ENCODE data around the gene HCRTR1. TPM values are rescaled to one million over a fixed set of nuclear protein-coding genes. Genes with fewer than 3 reads are reported as not detected.
A peak's percentile ranks its signal among the peaks of the same experiment; 100 is the strongest.

The HCRTR1 gene
- total and polyA plus RNA-seq, 5 donors from 2014 or later = not detected

DNA sequence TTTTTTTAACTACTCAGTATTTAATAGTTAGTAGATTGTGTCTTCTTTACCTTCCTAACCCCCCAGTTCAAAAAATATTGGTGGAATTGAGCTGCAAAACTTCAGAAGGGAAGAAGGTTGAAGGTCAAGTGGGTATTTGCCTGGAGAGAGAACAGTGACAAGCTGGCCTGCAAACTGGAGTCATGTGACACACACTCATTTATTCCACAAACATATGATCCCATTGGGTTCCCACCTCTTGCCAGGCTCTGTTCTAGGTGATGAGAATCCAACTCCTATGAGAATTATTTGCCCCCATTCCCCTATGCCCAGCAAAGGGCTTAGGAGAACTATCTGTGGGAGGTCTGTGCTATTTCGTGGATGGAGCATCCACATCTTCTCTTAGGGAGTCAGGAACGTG, 30.7 kb downstream of the HCRTR1 start:
- Histone ChIP-seq H3K4me3 (ENCODE audit: low read depth, low read length) (no peak overlapping the region), H3K27ac (ENCODE audit: insufficient read depth, low read length, poor library complexity, severe bottlenecking) (no peak overlapping the region), H3K4me1 (ENCODE audit: control insufficient read depth, insufficient read depth, low read length, poor library complexity, severe bottlenecking) (peaks cover 19% of the 10 kb centered on the region), H3K27me3 (ENCODE audit: control insufficient read depth, insufficient read depth, low read length) (no peaks in the 10 kb centered on the region), H3K36me3 (ENCODE audit: control insufficient read depth, insufficient read depth, low read length) (no peaks in the 10 kb centered on the region), H3K9me3 (ENCODE audit: control insufficient read depth in 2 of 2, low read length in 2 of 2) (no peaks in the 10 kb centered on the region)
- DNase-seq (no peak), ATAC-seq (ENCODE audit: low read depth in 2 of 2) (no peak)
- Mint-ChIP-seq H3K27me3 (peaks cover 8% of the 10 kb centered on the region), H3K27ac (no peak overlapping the region), H3K4me3 (peak overlapping the region in 1 of 4 donors; percentile 4), H3K9me3 (peaks cover 0 to 9% (median 0%) of the 10 kb centered on the region in 7 donors), H3K36me3 (no peaks in the 10 kb centered on the region), H3K4me1 (peaks cover 10 to 38% (median 25%) of the 10 kb centered on the region in 4 donors)

DNA sequence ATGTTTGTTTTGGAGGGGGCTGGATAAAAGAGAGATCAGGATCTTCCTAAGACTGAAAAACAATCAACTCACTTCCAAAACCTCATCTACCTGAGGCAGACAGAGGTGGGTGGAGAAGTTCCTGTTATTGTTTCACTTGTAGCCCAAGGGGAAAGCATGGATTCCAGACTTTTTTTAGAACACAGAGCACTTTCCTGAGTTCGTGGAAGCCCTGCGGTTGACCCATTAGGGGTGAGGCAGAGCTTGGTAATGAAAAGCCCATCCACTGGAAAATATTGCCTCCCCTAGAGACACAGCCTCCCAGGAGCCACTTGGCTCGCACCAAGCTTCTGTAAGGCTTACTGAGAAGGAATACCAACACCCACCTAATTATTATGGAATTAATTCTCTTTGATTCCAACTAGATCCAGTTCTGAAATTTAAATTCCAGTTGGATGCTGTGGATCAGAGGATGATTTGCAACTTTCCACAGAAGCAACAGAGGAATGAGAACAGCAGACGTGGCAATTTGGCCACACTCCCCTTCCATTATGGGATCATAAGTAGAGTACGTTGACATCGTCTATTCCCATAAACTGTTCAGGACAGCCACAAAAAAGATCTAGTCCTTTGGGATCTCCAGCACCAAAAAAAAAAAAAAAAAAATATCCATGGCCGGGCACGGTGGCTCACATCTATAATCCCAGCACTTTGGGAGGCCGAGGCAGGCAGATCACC, 31.3 kb downstream of the HCRTR1 start:
- Histone ChIP-seq H3K27me3 (ENCODE audit: control insufficient read depth, insufficient read depth, low read length) (no peaks in the 10 kb centered on the region), H3K4me1 (ENCODE audit: control insufficient read depth, insufficient read depth, low read length, poor library complexity, severe bottlenecking) (peaks cover 12% of the 10 kb centered on the region), H3K36me3 (ENCODE audit: control insufficient read depth, insufficient read depth, low read length) (no peaks in the 10 kb centered on the region), H3K27ac (ENCODE audit: insufficient read depth, low read length, poor library complexity, severe bottlenecking) (no peak overlapping the region), H3K4me3 (ENCODE audit: low read depth, low read length) (no peak overlapping the region), H3K9me3 (ENCODE audit: control insufficient read depth in 2 of 2, low read length in 2 of 2) (no peaks in the 10 kb centered on the region)
- no peak overlapping the region for H3K27ac Mint-ChIP-seq
- H3K4me3 Mint-ChIP-seq = peak overlapping the region in 1 of 4 donors; percentile 4
- peaks cover 0 to 9% (median 0%) of the 10 kb centered on the region in 7 donors for H3K9me3 Mint-ChIP-seq
- H3K27me3 Mint-ChIP-seq = peaks cover 8% of the 10 kb centered on the region
- ATAC-seq (ENCODE audit: low read depth in 2 of 2) (no peak), DNase-seq (no peak)
- H3K4me1 Mint-ChIP-seq = peaks cover 10 to 32% (median 19%) of the 10 kb centered on the region in 4 donors
- no peaks in the 10 kb centered on the region for H3K36me3 Mint-ChIP-seq

GRCh38 chr1:31650161-31651088, 32.9 kb downstream of the HCRTR1 start:
- Mint-ChIP-seq H3K4me3 (peak overlapping the region in 1 of 4 donors; percentile 74), H3K27ac (peak overlapping the region in 1 of 3 donors; percentile 53), H3K4me1 (peaks cover 6 to 16% (median 13%) of the 10 kb centered on the region in 4 donors), H3K36me3 (no peaks in the 10 kb centered on the region), H3K27me3 (no peaks in the 10 kb centered on the region), H3K9me3 (peaks cover 0 to 9% (median 0%) of the 10 kb centered on the region in 7 donors)
- DNase-seq = no peak
- Histone ChIP-seq H3K27me3 (ENCODE audit: control insufficient read depth, insufficient read depth, low read length) (no peaks in the 10 kb centered on the region), H3K27ac (ENCODE audit: insufficient read depth, low read length, poor library complexity, severe bottlenecking) (no peak overlapping the region), H3K4me1 (ENCODE audit: control insufficient read depth, insufficient read depth, low read length, poor library complexity, severe bottlenecking) (peaks cover 5% of the 10 kb centered on the region), H3K36me3 (ENCODE audit: control insufficient read depth, insufficient read depth, low read length) (no peaks in the 10 kb centered on the region), H3K9me3 (ENCODE audit: control insufficient read depth in 2 of 2, low read length in 2 of 2) (no peaks in the 10 kb centered on the region), H3K4me3 (ENCODE audit: low read depth, low read length) (no peak overlapping the region)
- no peak for ATAC-seq (ENCODE audit: low read depth in 2 of 2)

DNA sequence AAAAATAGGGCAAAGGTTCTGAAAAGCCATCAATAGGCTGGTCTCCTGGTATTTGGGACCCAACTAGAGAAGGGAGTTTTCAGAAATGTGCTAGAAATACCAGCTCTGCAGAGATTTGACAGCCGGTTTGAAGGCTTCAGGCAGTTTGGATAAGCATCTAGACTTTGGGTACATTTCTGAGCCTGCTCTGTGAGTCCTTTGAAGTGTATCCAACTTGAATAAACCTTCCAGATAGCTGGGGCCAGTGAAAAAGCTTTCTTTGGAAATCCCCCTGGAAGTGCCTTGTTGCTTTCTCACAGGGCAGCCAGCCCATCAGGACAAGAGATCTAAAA, 33.6 kb downstream of the HCRTR1 start:
- Histone ChIP-seq H3K27me3 (ENCODE audit: control insufficient read depth, insufficient read depth, low read length) (no peaks in the 10 kb centered on the region), H3K4me3 (ENCODE audit: low read depth, low read length) (no peak overlapping the region), H3K27ac (ENCODE audit: insufficient read depth, low read length, poor library complexity, severe bottlenecking) (no peak overlapping the region), H3K9me3 (ENCODE audit: control insufficient read depth in 2 of 2, low read length in 2 of 2) (no peaks in the 10 kb centered on the region), H3K36me3 (ENCODE audit: control insufficient read depth, insufficient read depth, low read length) (no peaks in the 10 kb centered on the region), H3K4me1 (ENCODE audit: control insufficient read depth, insufficient read depth, low read length, poor library complexity, severe bottlenecking) (no peaks in the 10 kb centered on the region)
- Mint-ChIP-seq H3K9me3 (peaks cover 0 to 9% (median 0%) of the 10 kb centered on the region in 7 donors), H3K36me3 (no peaks in the 10 kb centered on the region), H3K27me3 (no peaks in the 10 kb centered on the region), H3K4me3 (peak overlapping the region in 1 of 4 donors; percentile 22), H3K27ac (peak overlapping the region in 1 of 3 donors; percentile 45), H3K4me1 (peaks cover 0 to 11% (median 10%) of the 10 kb centered on the region in 4 donors)
- no peak for DNase-seq
- no peak for ATAC-seq (ENCODE audit: low read depth in 2 of 2)

- ATAC-seq (ENCODE audit: low read depth in 2 of 2) (no peak), DNase-seq (no peak)
- no peak overlapping the region for H3K4me3 Mint-ChIP-seq
- peaks cover 0 to 6% (median 0%) of the 10 kb centered on the region in 7 donors for H3K9me3 Mint-ChIP-seq
- no peak overlapping the region for H3K4me3 ChIP-seq (ENCODE audit: low read depth, low read length)
- H3K27me3 ChIP-seq (ENCODE audit: control insufficient read depth, insufficient read depth, low read length) = no peaks in the 10 kb centered on the region
- no peaks in the 10 kb centered on the region for H3K9me3 ChIP-seq (ENCODE audit: control insufficient read depth in 2 of 2, low read length in 2 of 2)
- no peaks in the 10 kb centered on the region for H3K4me1 ChIP-seq (ENCODE audit: control insufficient read depth, insufficient read depth, low read length, poor library complexity, severe bottlenecking)
- no peaks in the 10 kb centered on the region for H3K27me3 Mint-ChIP-seq
- no peak overlapping the region for H3K27ac ChIP-seq (ENCODE audit: insufficient read depth, low read length, poor library complexity, severe bottlenecking)
- H3K27ac Mint-ChIP-seq = peak overlapping the region in 1 of 3 donors; percentile 50
- H3K4me1 Mint-ChIP-seq = peaks cover 0 to 11% (median 6%) of the 10 kb centered on the region in 4 donors
- H3K36me3 ChIP-seq (ENCODE audit: control insufficient read depth, insufficient read depth, low read length) = no peaks in the 10 kb centered on the region
- H3K36me3 Mint-ChIP-seq = no peaks in the 10 kb centered on the region
Measured at GRCh38 chr1:31651766-31652165, 34.3 kb downstream of the HCRTR1 start.

DNA sequence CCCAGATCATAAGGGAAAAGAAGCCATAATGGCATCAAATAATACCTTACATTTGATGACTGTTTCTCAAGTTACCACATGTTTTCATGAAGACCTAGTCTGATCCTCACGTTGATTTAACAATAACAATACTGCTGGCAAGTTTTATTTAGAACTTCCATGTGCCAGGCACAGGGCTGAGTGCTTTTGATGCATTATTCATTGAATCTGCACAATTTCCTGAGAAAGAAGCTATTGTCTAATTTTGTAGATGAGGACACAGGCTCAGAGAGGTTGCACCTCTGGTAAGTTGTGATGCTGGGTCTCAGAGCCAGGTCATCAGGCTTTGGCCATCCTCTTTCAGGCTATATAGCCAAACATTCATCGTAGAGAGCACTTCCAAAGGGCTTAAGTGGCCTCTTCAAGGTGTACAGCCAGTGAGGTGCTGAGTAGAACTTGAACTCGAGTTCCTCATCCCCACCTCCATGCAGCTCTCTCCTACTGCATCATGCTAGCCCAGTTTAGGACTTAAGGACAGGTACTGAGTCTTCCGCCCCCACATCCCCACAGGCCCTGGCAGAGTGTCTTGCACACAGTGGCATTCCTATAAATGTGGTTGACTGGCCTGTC, 35.5 kb downstream of the HCRTR1 start:
- Histone ChIP-seq H3K36me3 (ENCODE audit: control insufficient read depth, insufficient read depth, low read length) (no peaks in the 10 kb centered on the region), H3K4me3 (ENCODE audit: low read depth, low read length) (no peak overlapping the region), H3K9me3 (ENCODE audit: control insufficient read depth in 2 of 2, low read length in 2 of 2) (no peaks in the 10 kb centered on the region), H3K27me3 (ENCODE audit: control insufficient read depth, insufficient read depth, low read length) (no peaks in the 10 kb centered on the region), H3K4me1 (ENCODE audit: control insufficient read depth, insufficient read depth, low read length, poor library complexity, severe bottlenecking) (no peaks in the 10 kb centered on the region), H3K27ac (ENCODE audit: insufficient read depth, low read length, poor library complexity, severe bottlenecking) (no peak overlapping the region)
- no peaks in the 10 kb centered on the region for H3K36me3 Mint-ChIP-seq
- no peak overlapping the region for H3K4me3 Mint-ChIP-seq
- H3K9me3 Mint-ChIP-seq = no peaks in the 10 kb centered on the region
- H3K4me1 Mint-ChIP-seq = peaks cover 0 to 4% (median 0%) of the 10 kb centered on the region in 4 donors
- H3K27ac Mint-ChIP-seq = no peak overlapping the region
- no peaks in the 10 kb centered on the region for H3K27me3 Mint-ChIP-seq
- no peak for ATAC-seq (ENCODE audit: low read depth in 2 of 2)
- no peak for DNase-seq

DNA sequence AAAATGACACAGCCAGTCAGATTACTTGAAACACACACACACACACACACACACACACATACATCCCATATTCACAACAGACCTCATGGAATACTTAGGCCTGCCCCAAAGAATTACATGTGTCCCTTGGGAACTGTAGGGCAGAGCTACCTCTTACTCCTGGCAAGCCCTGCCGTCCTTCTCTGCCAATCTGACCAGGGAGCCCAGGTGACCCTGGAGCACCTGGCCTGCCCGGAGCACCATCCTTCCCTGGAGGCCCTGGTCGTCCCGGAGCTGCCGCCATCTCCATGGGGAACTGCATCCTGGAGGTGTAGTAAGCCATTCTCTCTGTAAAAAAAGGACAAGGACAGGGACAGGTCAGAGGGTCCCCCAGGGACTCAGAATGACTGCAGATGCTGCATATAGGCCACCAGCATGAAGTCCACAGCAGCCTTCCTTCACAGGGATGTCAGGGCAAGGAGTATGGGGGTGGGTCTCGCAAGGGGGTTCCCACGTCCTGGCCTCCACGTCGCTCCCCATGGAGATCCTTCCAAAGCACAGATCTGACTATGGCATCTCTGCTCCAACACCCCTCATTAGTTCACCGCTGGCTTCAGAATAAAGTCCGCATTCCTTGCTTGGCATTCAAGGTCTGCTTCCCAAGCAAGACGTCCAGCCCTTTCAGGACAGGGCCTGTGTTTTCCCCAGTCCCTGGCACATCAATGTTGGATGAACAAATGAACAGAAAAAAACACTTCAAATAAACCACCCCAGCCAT, 36.4 kb downstream of the HCRTR1 start:
- H3K36me3 ChIP-seq (ENCODE audit: control insufficient read depth, insufficient read depth, low read length) = no peaks in the 10 kb centered on the region
- no peaks in the 10 kb centered on the region for H3K27me3 ChIP-seq (ENCODE audit: control insufficient read depth, insufficient read depth, low read length)
- no peaks in the 10 kb centered on the region for H3K27me3 Mint-ChIP-seq
- H3K36me3 Mint-ChIP-seq = no peaks in the 10 kb centered on the region
- ATAC-seq (ENCODE audit: low read depth in 2 of 2) = no peak
- H3K4me1 Mint-ChIP-seq = peaks cover 0 to 4% (median 0%) of the 10 kb centered on the region in 4 donors
- H3K4me1 ChIP-seq (ENCODE audit: control insufficient read depth, insufficient read depth, low read length, poor library complexity, severe bottlenecking) = no peaks in the 10 kb centered on the region
- no peak overlapping the region for H3K4me3 Mint-ChIP-seq
- no peak overlapping the region for H3K27ac Mint-ChIP-seq
- DNase-seq = no peak
- no peaks in the 10 kb centered on the region for H3K9me3 Mint-ChIP-seq
- no peak overlapping the region for H3K27ac ChIP-seq (ENCODE audit: insufficient read depth, low read length, poor library complexity, severe bottlenecking)
- H3K4me3 ChIP-seq (ENCODE audit: low read depth, low read length) = no peak overlapping the region
- no peaks in the 10 kb centered on the region for H3K9me3 ChIP-seq (ENCODE audit: control insufficient read depth in 2 of 2, low read length in 2 of 2)

Measured in CD4-positive, CD25-positive, alpha-beta regulatory T cell (primary cell).